Mucosa of descending colon (tissue), 3 donors: ENCODE measurements around the gene CSK. TPM values are rescaled to one million over a fixed set of nuclear protein-coding genes. Genes with fewer than 3 reads are reported as not detected.

Experiments used
- ATAC-seq: fragments of 200-7000 bp; cut with Tn5 transposase; one replicate; pipeline ENCODE4 v1.9.1; 2020; ENCODE audit warnings: mild to moderate bottlenecking, moderate library complexity
- DNase-seq, 3 donors: peaks; one replicate each; pipeline ENCODE4 v3.0.0-alpha.2; 2020
- H3K36me3 ChIP-seq: fragments of 200-600 bp; one replicate; pipeline ENCODE4 v1.8.0; 2021; ENCODE audit warnings: low read depth, mild to moderate bottlenecking
- H3K4me1 ChIP-seq: fragments of 200-600 bp; one replicate; pipeline ENCODE4 v1.8.0; 2021; ENCODE audit warnings: low read depth, mild to moderate bottlenecking
- H3K4me3 ChIP-seq: fragments of 200-600 bp; one replicate; pipeline ENCODE4 v1.8.0; 2021; ENCODE audit warnings: mild to moderate bottlenecking
- H3K9me3 ChIP-seq: fragments of 200-600 bp; one replicate; pipeline ENCODE4 v1.8.0; 2021; ENCODE audit warnings: mild to moderate bottlenecking
- intact Hi-C, 2 donors: fragments of 100-400 bp; cut with DNase I in 1 of 2; cut with micrococcal nuclease in 1 of 2; formaldehyde crosslinking; loops; one replicate each; pipeline versions ENCODE4 v1.11.0 to v1.11.1; 2022; cut with DNase I, micrococcal nuclease
- total RNA-seq, 3 donors: library from RNA; stranded (reverse); fragmentation: NEBNext Ultra II Directional in 2 of 3; extraction: Animal tissue kit (Norgen Biotek cat#: 25700) in 2 of 3; gene quantifications; one replicate each; pipeline versions ENCODE4 v1.2.1 to v1.2.4, GENCODE V29; 2021 to 2023
- TF ChIP-seq, protein P1 (sequence below): fragments of 200-600 bp; IDR thresholded peaks from one replicate; pipeline ENCODE4 v1.8.0; 2022; ENCODE audit warnings: antibody characterized with exemption, mild to moderate bottlenecking
- donor health status: DM: no; HTN: no; CAD: no; lungs with moderate emphysema.
- donor health status: DM: no; HTN: no; CAD: no.
- donor health status: DM: no; HTN: yes; CAD: no.

The CSK gene
- total RNA-seq, 3 donors from 2014 or later, result 66.2 to 103 (median 90.5) TPM

DNA sequence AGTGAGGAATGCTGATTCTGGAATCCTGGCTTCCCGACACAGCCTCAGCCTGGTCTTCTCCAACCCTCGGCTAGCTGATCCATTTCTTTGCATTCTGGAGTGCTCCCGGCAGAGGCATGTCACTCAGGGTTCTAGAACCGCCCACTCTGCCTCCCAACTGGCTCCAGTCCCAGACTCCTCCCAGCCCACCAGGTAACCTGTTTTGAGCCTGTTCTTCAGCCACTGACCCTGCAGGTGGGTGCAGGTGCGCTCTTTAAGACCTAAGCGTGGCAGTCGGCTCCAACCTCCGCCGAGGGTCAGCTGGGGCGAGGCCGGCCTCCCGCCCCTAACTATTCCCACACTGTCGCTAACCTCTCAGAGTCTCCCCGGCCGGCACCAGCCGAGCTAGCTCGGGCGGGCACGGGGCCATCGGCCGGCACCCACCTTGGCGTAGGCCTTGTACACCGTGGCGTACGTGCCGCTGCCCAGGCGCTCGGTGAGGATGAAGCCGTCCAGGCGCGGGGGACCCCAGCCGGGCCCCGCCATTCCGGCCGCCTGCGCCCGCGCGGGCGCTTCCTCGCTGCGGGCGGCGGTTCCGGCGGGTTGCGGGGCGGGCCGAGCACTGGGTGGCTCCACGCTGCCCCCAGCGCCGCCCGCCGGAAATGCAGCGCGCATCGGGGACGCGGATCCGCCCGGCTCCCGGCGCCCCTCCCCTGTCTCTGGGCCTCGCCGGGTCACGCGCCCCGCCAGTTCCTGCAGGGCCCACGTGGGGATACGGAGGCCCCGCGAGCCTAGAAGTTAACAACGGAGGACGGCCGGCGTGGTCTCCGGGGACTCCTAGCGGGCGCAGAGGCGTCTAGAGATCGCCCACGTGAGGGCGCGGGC, 60.9 kb downstream of the CSK start, which contains the start of gene ULK3:
Gene ULK3 (minus strand): TSS at position 576 of the 864 bp plus-strand sequence. CDS start 51 bp downstream, at position 525.
- ATAC-seq (peak; percentile 93), DNase-seq (peak; percentile 93 to 95 (median 94))
- Histone ChIP-seq H3K4me3 (peak within 1 kb of the TSS; percentile 45), H3K4me1 (peaks cover 20% of the 10 kb centered on the region), H3K36me3 (no peaks in the 10 kb centered on the region), H3K9me3 (no peaks in the 10 kb centered on the region)
- TF ChIP-seq, protein P1, sequence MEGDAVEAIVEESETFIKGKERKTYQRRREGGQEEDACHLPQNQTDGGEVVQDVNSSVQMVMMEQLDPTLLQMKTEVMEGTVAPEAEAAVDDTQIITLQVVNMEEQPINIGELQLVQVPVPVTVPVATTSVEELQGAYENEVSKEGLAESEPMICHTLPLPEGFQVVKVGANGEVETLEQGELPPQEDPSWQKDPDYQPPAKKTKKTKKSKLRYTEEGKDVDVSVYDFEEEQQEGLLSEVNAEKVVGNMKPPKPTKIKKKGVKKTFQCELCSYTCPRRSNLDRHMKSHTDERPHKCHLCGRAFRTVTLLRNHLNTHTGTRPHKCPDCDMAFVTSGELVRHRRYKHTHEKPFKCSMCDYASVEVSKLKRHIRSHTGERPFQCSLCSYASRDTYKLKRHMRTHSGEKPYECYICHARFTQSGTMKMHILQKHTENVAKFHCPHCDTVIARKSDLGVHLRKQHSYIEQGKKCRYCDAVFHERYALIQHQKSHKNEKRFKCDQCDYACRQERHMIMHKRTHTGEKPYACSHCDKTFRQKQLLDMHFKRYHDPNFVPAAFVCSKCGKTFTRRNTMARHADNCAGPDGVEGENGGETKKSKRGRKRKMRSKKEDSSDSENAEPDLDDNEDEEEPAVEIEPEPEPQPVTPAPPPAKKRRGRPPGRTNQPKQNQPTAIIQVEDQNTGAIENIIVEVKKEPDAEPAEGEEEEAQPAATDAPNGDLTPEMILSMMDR, result peak; percentile 94
- intact Hi-C loops, result no loop called here

DNA sequence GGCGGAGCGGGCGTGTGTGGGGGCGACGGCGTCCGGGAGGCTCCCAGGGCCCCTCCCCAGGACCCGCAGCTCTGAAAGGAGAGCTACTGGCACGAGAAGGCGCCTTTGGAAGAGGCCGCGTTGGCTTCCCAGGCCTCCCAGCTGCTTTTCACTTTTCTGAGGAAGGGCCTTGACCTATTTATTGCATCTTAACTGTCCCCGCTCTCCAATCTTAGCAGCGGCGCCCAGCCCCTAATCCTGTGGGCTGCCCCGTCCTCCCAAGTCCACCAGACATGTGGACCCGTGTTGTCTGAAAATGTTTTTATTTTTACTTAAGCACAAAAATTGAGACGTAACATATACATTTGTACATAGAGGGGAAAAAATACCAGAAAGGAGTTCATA, 61.6 kb downstream of the CSK start:
- Histone ChIP-seq H3K4me1 (peaks cover 20% of the 10 kb centered on the region), H3K36me3 (no peaks in the 10 kb centered on the region), H3K9me3 (no peaks in the 10 kb centered on the region), H3K4me3 (no peak overlapping the region)
- no peak for DNase-seq
- TF ChIP-seq, protein P1, result no peak
- no peak for ATAC-seq
- intact Hi-C loops, result no loop called here

DNA sequence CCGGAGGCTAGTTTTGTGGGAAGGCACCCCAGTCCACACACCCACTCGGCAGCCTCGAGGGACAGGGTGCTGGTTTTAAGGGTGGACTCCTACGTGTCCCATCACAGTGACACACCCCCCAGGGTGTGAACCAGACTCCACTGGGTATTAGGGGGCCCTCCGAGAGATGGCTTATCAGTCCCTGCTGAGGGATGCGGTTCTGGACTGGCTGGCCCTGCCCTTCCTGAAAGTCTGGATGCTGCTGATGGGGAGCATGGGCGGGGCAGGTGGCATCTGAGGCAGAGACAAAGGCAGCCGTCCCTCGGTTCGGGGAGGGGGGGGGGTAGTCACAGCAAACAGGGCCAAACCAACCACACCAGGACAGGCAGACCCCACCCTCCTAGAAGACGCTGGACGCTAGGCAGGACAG, 62.0 kb downstream of the CSK start:
- ATAC-seq (no peak), DNase-seq (no peak)
- intact Hi-C loops, result no loop called here
- no peaks in the 10 kb centered on the region for H3K9me3 ChIP-seq
- H3K36me3 ChIP-seq, result no peaks in the 10 kb centered on the region
- TF ChIP-seq, protein P1, result no peak
- no peak overlapping the region for H3K4me3 ChIP-seq
- H3K4me1 ChIP-seq, result peaks cover 20% of the 10 kb centered on the region

DNA sequence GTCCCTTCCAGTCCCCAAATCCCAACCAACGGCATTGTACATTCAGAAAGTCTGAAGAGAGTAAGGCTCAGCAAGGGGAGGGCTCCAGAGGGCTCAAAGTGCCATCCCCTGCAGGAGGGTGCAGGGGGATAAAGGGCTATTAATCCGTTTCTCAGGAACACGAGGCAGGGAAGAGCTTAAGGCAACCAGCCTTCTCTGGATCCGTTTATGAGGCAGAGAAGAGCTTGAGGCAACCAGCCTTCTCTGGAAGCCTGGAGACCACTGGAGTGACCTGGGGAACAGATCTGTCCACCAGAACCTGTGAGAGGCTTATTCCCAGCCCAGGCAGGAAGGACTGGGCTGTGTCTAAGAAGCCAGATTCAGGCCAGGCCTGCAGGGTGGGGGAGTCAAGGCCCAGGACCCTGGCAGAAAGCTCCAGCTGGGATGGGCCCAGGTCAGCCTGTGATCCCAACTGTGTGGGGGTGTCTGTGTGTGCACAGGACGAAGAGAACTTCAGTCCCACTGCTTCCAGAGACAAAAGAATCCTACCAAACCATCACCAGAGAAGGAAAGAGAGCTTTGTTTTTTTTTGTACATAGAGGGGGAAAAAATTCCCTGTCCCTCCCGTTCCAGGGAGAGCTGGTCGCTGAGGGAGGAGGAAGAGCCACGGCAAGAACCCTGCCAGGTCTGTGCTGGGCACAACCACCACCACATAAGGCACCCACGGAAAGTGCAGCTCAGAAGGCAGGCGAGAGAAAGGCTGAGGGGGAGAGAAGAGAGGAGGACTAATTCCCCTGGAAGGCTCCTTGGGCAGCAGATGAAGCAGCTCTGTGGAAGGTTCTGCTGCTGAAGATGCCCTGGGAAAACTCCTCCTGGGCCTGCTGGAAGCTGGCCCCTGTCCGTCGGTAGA, 62.7 kb downstream of the CSK start:
- Histone ChIP-seq H3K4me3 (no peak overlapping the region), H3K9me3 (no peaks in the 10 kb centered on the region), H3K36me3 (no peaks in the 10 kb centered on the region), H3K4me1 (peaks cover 20% of the 10 kb centered on the region)
- ATAC-seq (no peak), DNase-seq (no peak)
- TF ChIP-seq, protein P1, result no peak
- intact Hi-C loops, result no loop called here

DNA sequence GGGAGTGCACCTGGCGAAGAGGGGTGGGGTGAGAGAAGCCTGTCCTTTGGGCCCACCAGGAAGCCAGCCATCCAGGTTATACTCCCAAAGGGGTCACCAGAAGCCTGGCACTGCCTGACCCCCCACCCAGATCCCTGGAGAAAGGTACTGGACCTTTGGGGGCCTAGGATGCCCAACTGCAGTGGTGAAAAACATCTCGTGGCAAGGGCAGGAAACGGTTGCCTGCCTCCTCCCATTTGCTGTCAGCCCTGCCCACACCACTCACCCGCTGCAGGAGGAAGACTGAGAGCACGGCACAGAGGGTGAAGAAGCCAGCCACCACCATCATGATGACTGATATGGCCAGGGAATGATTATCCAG, 63.3 kb downstream of the CSK start:
- intact Hi-C loops, result no loop called here
- Histone ChIP-seq H3K4me1 (peaks cover 20% of the 10 kb centered on the region), H3K4me3 (no peak overlapping the region), H3K36me3 (no peaks in the 10 kb centered on the region), H3K9me3 (no peaks in the 10 kb centered on the region)
- ATAC-seq (no peak), DNase-seq (no peak)
- TF ChIP-seq, protein P1, result no peak
